WTC11 (cell line): ENCODE measurements around the gene MUC6. TPM values are rescaled to one million over a fixed set of nuclear protein-coding genes. Genes with fewer than 3 reads are reported as not detected.

Source experiments
- ATAC-seq: fragments of 200-7000 bp; cut with Tn5 transposase; 2 replicates; pipeline ENCODE4 v1.10.0; 2021; ENCODE audit warnings: mild to moderate bottlenecking, moderate library complexity
- CTCF ChIA-PET: fragments of 300-600 bp; sonication (Branson Sonifier 250); formaldehyde crosslinking; loops from one replicate; lab custom pipeline; 2021; ENCODE audit warnings: antibody characterized with exemption; lab: Charles Lee
- POLR2A ChIA-PET: fragments of 350-600 bp; sonication (Branson Sonifier 250); formaldehyde crosslinking; loops from one replicate; lab custom pipeline; 2021; ENCODE audit warnings: antibody characterized with exemption; lab: Charles Lee
- DNase-seq: peaks from one replicate; pipeline ENCODE4 v3.0.0; 2021; ENCODE audit warnings: low spot score
- H3K27ac Mint-ChIP-seq: 2 replicates; pipeline ENCODE4 v1.8.0; 2021; ENCODE audit warnings: mixed read lengths
- H3K27me3 Mint-ChIP-seq: 2 replicates; pipeline ENCODE4 v1.8.0; 2021; ENCODE audit warnings: low read depth, mild to moderate bottlenecking, moderate library complexity, mixed read lengths
- H3K36me3 Mint-ChIP-seq: 2 replicates; pipeline ENCODE4 v1.8.0; 2021; ENCODE audit warnings: mixed read lengths
- H3K4me1 Mint-ChIP-seq: 2 replicates; pipeline ENCODE4 v1.8.0; 2022; ENCODE audit warnings: mixed read lengths
- H3K4me3 Mint-ChIP-seq: 2 replicates; pipeline ENCODE4 v1.8.0; 2021; ENCODE audit warnings: mild to moderate bottlenecking, moderate library complexity, mixed read lengths
- H3K9me3 Mint-ChIP-seq: 2 replicates; pipeline ENCODE4 v1.8.0; 2021; ENCODE audit warnings: mixed read lengths
- ESRRA ChIP-seq: sonication (generic); formaldehyde crosslinking; IDR thresholded peaks from 2 replicates; pipeline ENCODE4 v1.8.1; 2022; ENCODE audit warnings: mild to moderate bottlenecking, missing genetic modification reagents, borderline replicate concordance
- ETV6 ChIP-seq: sonication (generic); formaldehyde crosslinking; IDR thresholded peaks from 2 replicates; pipeline ENCODE4 v1.8.1; 2022; ENCODE audit warnings: mild to moderate bottlenecking, missing genetic modification reagents
- GRHL2 ChIP-seq: fragments of 250-450 bp; sonication (Bioruptor Pico); IDR thresholded peaks from 2 replicates; pipeline ENCODE4 v1.8.0; 2022; ENCODE audit warnings: mild to moderate bottlenecking, moderate library complexity; ENCODE audit not compliant: insufficient replicate concordance, severe bottlenecking
- JUN ChIP-seq: sonication (generic); formaldehyde crosslinking; IDR thresholded peaks from 2 replicates; pipeline ENCODE4 v1.8.0; 2023; ENCODE audit warnings: mild to moderate bottlenecking, missing genetic modification reagents
- MYBL2 ChIP-seq: sonication (generic); formaldehyde crosslinking; IDR thresholded peaks from 2 replicates; pipeline ENCODE4 v1.8.1; 2023; ENCODE audit warnings: mild to moderate bottlenecking, moderate library complexity, missing genetic modification reagents
- OVOL2 ChIP-seq: fragments of 250-450 bp; sonication (Bioruptor Pico); IDR thresholded peaks from 2 replicates; pipeline ENCODE4 v1.9.0; 2021; ENCODE audit warnings: mild to moderate bottlenecking, borderline replicate concordance
- PRRX2 ChIP-seq: fragments of 250-450 bp; sonication (Bioruptor Pico); IDR thresholded peaks from 2 replicates; pipeline ENCODE4 v1.8.0; 2021; ENCODE audit warnings: mild to moderate bottlenecking
- RORB ChIP-seq: fragments of 250-450 bp; sonication (Bioruptor Pico); IDR thresholded peaks from 2 replicates; pipeline ENCODE4 v1.9.0; 2021; ENCODE audit warnings: mild to moderate bottlenecking
- TP53 ChIP-seq: sonication (generic); formaldehyde crosslinking; IDR thresholded peaks from 2 replicates; pipeline ENCODE4 v1.8.1; 2023; ENCODE audit warnings: mild to moderate bottlenecking, missing genetic modification reagents
- ZBTB21 ChIP-seq: sonication (generic); formaldehyde crosslinking; IDR thresholded peaks from 2 replicates; pipeline ENCODE4 v1.8.1; 2023; ENCODE audit warnings: mild to moderate bottlenecking, missing genetic modification reagents, borderline replicate concordance
- ZNF232 ChIP-seq: sonication (generic); formaldehyde crosslinking; IDR thresholded peaks from 2 replicates; pipeline ENCODE4 v1.8.0; 2022; ENCODE audit warnings: mild to moderate bottlenecking, missing genetic modification reagents
- ZNF317 ChIP-seq: sonication (generic); formaldehyde crosslinking; IDR thresholded peaks from 2 replicates; pipeline ENCODE4 v1.8.1; 2023; ENCODE audit warnings: low read depth, mild to moderate bottlenecking, moderate library complexity, missing genetic modification reagents, borderline replicate concordance
- total RNA-seq: library from RNA; stranded (reverse); gene quantifications from 3 replicates; pipeline ENCODE4 v1.2.3, GENCODE V29; 2021
- TF ChIP-seq, protein P1 (sequence below): sonication (generic); formaldehyde crosslinking; IDR thresholded peaks from 2 replicates; pipeline ENCODE4 v1.8.0; 2022; ENCODE audit warnings: mild to moderate bottlenecking, missing genetic modification reagents
- TF ChIP-seq, protein P2 (sequence below): sonication (generic); formaldehyde crosslinking; IDR thresholded peaks from 2 replicates; pipeline ENCODE4 v1.8.0; 2023; ENCODE audit warnings: missing genetic modification reagents
- TF ChIP-seq, protein P3 (sequence below): sonication (generic); formaldehyde crosslinking; IDR thresholded peaks from 2 replicates; pipeline ENCODE4 v1.8.1; 2023; ENCODE audit warnings: mild to moderate bottlenecking, missing genetic modification reagents, moderate library complexity
- TF ChIP-seq, protein P4 (sequence below): fragments of 250-450 bp; sonication (Bioruptor Pico); IDR thresholded peaks from 2 replicates; pipeline ENCODE4 v1.9.0; 2021; ENCODE audit warnings: mild to moderate bottlenecking
- TF ChIP-seq, protein P5 (sequence below): sonication (generic); formaldehyde crosslinking; IDR thresholded peaks from 2 replicates; pipeline ENCODE4 v1.8.1; 2022; ENCODE audit warnings: low read depth, mild to moderate bottlenecking, moderate library complexity, missing genetic modification reagents, borderline replicate concordance

Gene MUC6
- total RNA-seq, 1 experiment from 2014 or later: 0.13 TPM

DNA sequence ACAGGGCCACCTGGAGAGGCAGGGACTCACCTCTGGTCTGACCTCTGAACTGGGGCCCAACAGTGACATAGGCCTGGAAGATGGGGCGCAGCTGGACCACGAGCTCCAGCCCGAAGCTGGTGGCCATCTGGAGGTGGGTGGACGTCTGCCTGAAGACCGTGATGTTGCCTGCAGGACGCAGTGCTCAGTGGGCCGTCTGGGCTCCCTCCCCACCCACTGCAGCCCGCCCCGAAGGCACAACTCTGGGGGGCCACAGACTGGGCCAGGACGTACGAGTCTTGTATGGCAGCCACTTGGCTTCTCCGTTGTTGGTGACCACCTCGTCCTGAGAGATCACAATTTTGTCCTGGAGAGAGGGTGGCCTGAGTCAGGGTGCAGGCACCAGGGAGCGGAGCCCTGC is 7.9 kb downstream of the MUC6 start:
- POLR2A ChIA-PET: no interaction called here

DNA sequence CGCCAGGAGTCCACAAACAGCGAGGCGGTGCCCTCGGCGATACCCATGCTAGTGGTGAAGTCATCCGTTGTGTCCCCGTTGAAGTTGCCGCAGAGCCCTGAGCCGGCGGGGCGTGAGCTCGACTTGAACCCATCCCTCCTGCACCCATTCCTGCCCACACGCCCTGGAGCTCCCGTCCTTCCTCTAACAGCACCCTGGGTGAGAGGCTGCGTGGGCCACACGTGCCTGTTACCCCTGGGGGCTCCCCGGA is 8.3 kb downstream of the MUC6 start:
- 0 out of 2 replicates have a peak overlapping the region, but pooled peaks have one; percentile 49 for H3K27ac Mint-ChIP-seq
- no peak overlapping the region for H3K4me3 Mint-ChIP-seq
- POLR2A ChIA-PET: no interaction called here
- H3K27me3 Mint-ChIP-seq: no peaks in the 10 kb centered on the region
- TF ChIP-seq, protein P1, sequence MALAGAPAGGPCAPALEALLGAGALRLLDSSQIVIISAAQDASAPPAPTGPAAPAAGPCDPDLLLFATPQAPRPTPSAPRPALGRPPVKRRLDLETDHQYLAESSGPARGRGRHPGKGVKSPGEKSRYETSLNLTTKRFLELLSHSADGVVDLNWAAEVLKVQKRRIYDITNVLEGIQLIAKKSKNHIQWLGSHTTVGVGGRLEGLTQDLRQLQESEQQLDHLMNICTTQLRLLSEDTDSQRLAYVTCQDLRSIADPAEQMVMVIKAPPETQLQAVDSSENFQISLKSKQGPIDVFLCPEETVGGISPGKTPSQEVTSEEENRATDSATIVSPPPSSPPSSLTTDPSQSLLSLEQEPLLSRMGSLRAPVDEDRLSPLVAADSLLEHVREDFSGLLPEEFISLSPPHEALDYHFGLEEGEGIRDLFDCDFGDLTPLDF (CRISPR knock-in tag): no peak
- TF ChIP-seq ESRRA (CRISPR knock-in tag) (no peak), JUN (CRISPR knock-in tag) (no peak), ZNF317 (CRISPR knock-in tag) (no peak), OVOL2 (CRISPR knock-in tag) (no peak), ZNF232 (CRISPR knock-in tag) (no peak), ZBTB21 (CRISPR knock-in tag) (no peak), GRHL2 (no peak)
- TF ChIP-seq, protein P2, sequence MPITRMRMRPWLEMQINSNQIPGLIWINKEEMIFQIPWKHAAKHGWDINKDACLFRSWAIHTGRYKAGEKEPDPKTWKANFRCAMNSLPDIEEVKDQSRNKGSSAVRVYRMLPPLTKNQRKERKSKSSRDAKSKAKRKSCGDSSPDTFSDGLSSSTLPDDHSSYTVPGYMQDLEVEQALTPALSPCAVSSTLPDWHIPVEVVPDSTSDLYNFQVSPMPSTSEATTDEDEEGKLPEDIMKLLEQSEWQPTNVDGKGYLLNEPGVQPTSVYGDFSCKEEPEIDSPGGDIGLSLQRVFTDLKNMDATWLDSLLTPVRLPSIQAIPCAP (CRISPR knock-in tag): no peak
- TF ChIP-seq, protein P3, sequence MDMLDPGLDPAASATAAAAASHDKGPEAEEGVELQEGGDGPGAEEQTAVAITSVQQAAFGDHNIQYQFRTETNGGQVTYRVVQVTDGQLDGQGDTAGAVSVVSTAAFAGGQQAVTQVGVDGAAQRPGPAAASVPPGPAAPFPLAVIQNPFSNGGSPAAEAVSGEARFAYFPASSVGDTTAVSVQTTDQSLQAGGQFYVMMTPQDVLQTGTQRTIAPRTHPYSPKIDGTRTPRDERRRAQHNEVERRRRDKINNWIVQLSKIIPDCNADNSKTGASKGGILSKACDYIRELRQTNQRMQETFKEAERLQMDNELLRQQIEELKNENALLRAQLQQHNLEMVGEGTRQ (CRISPR knock-in tag): no peak
- TF ChIP-seq, protein P4, sequence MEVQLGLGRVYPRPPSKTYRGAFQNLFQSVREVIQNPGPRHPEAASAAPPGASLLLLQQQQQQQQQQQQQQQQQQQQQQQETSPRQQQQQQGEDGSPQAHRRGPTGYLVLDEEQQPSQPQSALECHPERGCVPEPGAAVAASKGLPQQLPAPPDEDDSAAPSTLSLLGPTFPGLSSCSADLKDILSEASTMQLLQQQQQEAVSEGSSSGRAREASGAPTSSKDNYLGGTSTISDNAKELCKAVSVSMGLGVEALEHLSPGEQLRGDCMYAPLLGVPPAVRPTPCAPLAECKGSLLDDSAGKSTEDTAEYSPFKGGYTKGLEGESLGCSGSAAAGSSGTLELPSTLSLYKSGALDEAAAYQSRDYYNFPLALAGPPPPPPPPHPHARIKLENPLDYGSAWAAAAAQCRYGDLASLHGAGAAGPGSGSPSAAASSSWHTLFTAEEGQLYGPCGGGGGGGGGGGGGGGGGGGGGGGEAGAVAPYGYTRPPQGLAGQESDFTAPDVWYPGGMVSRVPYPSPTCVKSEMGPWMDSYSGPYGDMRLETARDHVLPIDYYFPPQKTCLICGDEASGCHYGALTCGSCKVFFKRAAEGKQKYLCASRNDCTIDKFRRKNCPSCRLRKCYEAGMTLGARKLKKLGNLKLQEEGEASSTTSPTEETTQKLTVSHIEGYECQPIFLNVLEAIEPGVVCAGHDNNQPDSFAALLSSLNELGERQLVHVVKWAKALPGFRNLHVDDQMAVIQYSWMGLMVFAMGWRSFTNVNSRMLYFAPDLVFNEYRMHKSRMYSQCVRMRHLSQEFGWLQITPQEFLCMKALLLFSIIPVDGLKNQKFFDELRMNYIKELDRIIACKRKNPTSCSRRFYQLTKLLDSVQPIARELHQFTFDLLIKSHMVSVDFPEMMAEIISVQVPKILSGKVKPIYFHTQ (CRISPR knock-in tag): no peak
- TF ChIP-seq, protein P5, sequence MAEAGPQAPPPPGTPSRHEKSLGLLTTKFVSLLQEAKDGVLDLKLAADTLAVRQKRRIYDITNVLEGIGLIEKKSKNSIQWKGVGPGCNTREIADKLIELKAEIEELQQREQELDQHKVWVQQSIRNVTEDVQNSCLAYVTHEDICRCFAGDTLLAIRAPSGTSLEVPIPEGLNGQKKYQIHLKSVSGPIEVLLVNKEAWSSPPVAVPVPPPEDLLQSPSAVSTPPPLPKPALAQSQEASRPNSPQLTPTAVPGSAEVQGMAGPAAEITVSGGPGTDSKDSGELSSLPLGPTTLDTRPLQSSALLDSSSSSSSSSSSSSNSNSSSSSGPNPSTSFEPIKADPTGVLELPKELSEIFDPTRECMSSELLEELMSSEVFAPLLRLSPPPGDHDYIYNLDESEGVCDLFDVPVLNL (CRISPR knock-in tag): no peak
- H3K36me3 Mint-ChIP-seq: no peaks in the 10 kb centered on the region
- no peak for ATAC-seq
- H3K4me1 Mint-ChIP-seq: no peaks in the 10 kb centered on the region
- no peak for DNase-seq
- peaks cover 6% of the 10 kb centered on the region for H3K9me3 Mint-ChIP-seq
- CTCF ChIA-PET: interaction anchor here (1.0 kb wide), 1 partner anchor 23 kb away, joined by 4 read pairs; no protein-coding TSS in a partner anchor

More for the DNA sequence above, 7.9 kb downstream of the MUC6 start:
- peaks cover 6% of the 10 kb centered on the region for H3K9me3 Mint-ChIP-seq
- H3K4me1 Mint-ChIP-seq: no peaks in the 10 kb centered on the region
- DNase-seq (no peak), ATAC-seq (no peak)
- no peaks in the 10 kb centered on the region for H3K36me3 Mint-ChIP-seq
- TF ChIP-seq RORB (CRISPR knock-in tag) (no peak), ETV6 (no peak), MYBL2 (CRISPR knock-in tag) (no peak), TP53 (CRISPR knock-in tag) (no peak), PRRX2 (no peak), OVOL2 (CRISPR knock-in tag) (no peak)
- no peak overlapping the region for H3K4me3 Mint-ChIP-seq
- CTCF ChIA-PET: interaction anchor here (1.0 kb wide), 1 partner anchor 22 kb away, joined by 4 read pairs; no protein-coding TSS in a partner anchor
- no peaks in the 10 kb centered on the region for H3K27me3 Mint-ChIP-seq
- H3K27ac Mint-ChIP-seq: no peak overlapping the region
